ENCODE results near the gene ALS2.

GRCh38 chr2:201768918-201769317, 11.8 kb downstream of the ALS2 start:
- TF ChIP-seq, protein P1, sequence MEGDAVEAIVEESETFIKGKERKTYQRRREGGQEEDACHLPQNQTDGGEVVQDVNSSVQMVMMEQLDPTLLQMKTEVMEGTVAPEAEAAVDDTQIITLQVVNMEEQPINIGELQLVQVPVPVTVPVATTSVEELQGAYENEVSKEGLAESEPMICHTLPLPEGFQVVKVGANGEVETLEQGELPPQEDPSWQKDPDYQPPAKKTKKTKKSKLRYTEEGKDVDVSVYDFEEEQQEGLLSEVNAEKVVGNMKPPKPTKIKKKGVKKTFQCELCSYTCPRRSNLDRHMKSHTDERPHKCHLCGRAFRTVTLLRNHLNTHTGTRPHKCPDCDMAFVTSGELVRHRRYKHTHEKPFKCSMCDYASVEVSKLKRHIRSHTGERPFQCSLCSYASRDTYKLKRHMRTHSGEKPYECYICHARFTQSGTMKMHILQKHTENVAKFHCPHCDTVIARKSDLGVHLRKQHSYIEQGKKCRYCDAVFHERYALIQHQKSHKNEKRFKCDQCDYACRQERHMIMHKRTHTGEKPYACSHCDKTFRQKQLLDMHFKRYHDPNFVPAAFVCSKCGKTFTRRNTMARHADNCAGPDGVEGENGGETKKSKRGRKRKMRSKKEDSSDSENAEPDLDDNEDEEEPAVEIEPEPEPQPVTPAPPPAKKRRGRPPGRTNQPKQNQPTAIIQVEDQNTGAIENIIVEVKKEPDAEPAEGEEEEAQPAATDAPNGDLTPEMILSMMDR (IDR thresholded peaks at IDR 0.05): no peak
- TF ChIP-seq EZH2 (IDR thresholded peaks at IDR 0.05; ENCODE audit: borderline replicate concordance, insufficient read depth, low read depth, low read length, poor library complexity, severe bottlenecking): no peak

All from B cell (primary cell).